Left ventricle myocardium inferior (tissue), 1 donor: ENCODE data around the gene PRR22. TPM values are rescaled to one million over a fixed set of nuclear protein-coding genes. Genes with fewer than 3 reads are reported as not detected.

ENCODE experiments used
- DNase-seq: peaks from one replicate; pipeline ENCODE4 v3.0.0-alpha.2; 2020
- H3K27ac ChIP-seq: fragments of 200-600 bp; replicated peaks from 2 replicates; pipeline ENCODE4 v1.8.0; 2021
- H3K27me3 ChIP-seq: fragments of 200-600 bp; 2 replicates; pipeline ENCODE4 v1.8.0; 2021; ENCODE audit warnings: low read depth
- H3K36me3 ChIP-seq: fragments of 200-600 bp; 2 replicates; pipeline ENCODE4 v1.8.0; 2021
- H3K4me1 ChIP-seq: fragments of 200-600 bp; 2 replicates; pipeline ENCODE4 v1.8.0; 2021
- H3K4me3 ChIP-seq: fragments of 200-600 bp; 2 replicates; pipeline ENCODE4 v1.8.0; 2021; ENCODE audit warnings: mild to moderate bottlenecking, moderate library complexity
- H3K9me3 ChIP-seq: fragments of 200-600 bp; replicated peaks from 2 replicates; pipeline ENCODE4 v1.8.0; 2021
- CTCF ChIP-seq: fragments of 200-600 bp; IDR thresholded peaks from 2 replicates; pipeline ENCODE4 v1.8.0; 2021; ENCODE audit warnings: antibody characterized with exemption, mild to moderate bottlenecking, borderline replicate concordance
- intact Hi-C: fragments of 100-400 bp; cut with micrococcal nuclease; formaldehyde crosslinking; loops from one replicate; pipeline ENCODE4 v1.11.0; 2022
- total RNA-seq: library from RNA; stranded (reverse); fragmentation: NEBNext Ultra II Directional; extraction: Animal tissue kit (Norgen Biotek cat#: 25700); gene quantifications from one replicate; pipeline ENCODE4 v1.2.1, GENCODE V29; 2021
- donor health status: DM: no; HTN: yes; CAD: no; lungs with severe emphysema.

PRR22 gene
- total RNA-seq, 1 donor from 2014 or later = 1.1 TPM

GRCh38 chr19:5778402-5778801 lies 6.1 kb downstream of the PRR22 start:
- H3K4me1 ChIP-seq = no peaks in the 10 kb centered on the region
- no peaks in the 10 kb centered on the region for H3K36me3 ChIP-seq
- no peak overlapping the region for H3K4me3 ChIP-seq
- H3K9me3 ChIP-seq = no peaks in the 10 kb centered on the region
- DNase-seq = no peak
- no peaks in the 10 kb centered on the region for H3K27me3 ChIP-seq
- intact Hi-C loops = no loop called here
- no peak overlapping the region for H3K27ac ChIP-seq
- TF ChIP-seq CTCF = no peak

GRCh38 chr19:5775668-5776309 lies 8.8 kb downstream of the PRR22 start:
- Histone ChIP-seq H3K9me3 (no peaks in the 10 kb centered on the region), H3K36me3 (no peaks in the 10 kb centered on the region), H3K4me1 (no peaks in the 10 kb centered on the region), H3K4me3 (no peak overlapping the region), H3K27ac (no peak overlapping the region), H3K27me3 (peaks cover 12% of the 10 kb centered on the region)
- intact Hi-C loops = no loop called here
- DNase-seq = no peak
- no peak for TF ChIP-seq CTCF

GRCh38 chr19:5774921-5775320 lies 9.6 kb downstream of the PRR22 start:
- TF ChIP-seq CTCF = no peak
- intact Hi-C loops = no loop called here
- peaks cover 12% of the 10 kb centered on the region for H3K27me3 ChIP-seq
- no peaks in the 10 kb centered on the region for H3K9me3 ChIP-seq
- no peaks in the 10 kb centered on the region for H3K36me3 ChIP-seq
- H3K4me3 ChIP-seq = no peak overlapping the region
- no peak overlapping the region for H3K27ac ChIP-seq
- no peak for DNase-seq
- H3K4me1 ChIP-seq = no peaks in the 10 kb centered on the region

- Histone ChIP-seq H3K4me3 (no peak overlapping the region), H3K9me3 (no peaks in the 10 kb centered on the region), H3K36me3 (no peaks in the 10 kb centered on the region), H3K27me3 (peaks cover 12% of the 10 kb centered on the region), H3K4me1 (no peaks in the 10 kb centered on the region), H3K27ac (no peak overlapping the region)
- no peak for DNase-seq
- no peak for TF ChIP-seq CTCF
- intact Hi-C loops = no loop called here
Observed at GRCh38 chr19:5773276-5773675, 11.3 kb downstream of the PRR22 start.

GRCh38 chr19:5772416-5772815 lies 12.1 kb downstream of the PRR22 start:
- no peaks in the 10 kb centered on the region for H3K9me3 ChIP-seq
- no peak for DNase-seq
- no peaks in the 10 kb centered on the region for H3K36me3 ChIP-seq
- no peaks in the 10 kb centered on the region for H3K4me1 ChIP-seq
- TF ChIP-seq CTCF = no peak
- H3K27me3 ChIP-seq = peaks cover 12% of the 10 kb centered on the region
- no peak overlapping the region for H3K4me3 ChIP-seq
- intact Hi-C loops = no loop called here
- H3K27ac ChIP-seq = no peak overlapping the region
